Activated naive CD4-positive, alpha-beta T cell (primary cell): ENCODE data around the gene THBD.

Source experiments
- DNase-seq, 4 experiments: peaks; one replicate each; lab custom pipeline; 2025; lab: John Stamatoyannopoulos, UW

THBD gene

DNA sequence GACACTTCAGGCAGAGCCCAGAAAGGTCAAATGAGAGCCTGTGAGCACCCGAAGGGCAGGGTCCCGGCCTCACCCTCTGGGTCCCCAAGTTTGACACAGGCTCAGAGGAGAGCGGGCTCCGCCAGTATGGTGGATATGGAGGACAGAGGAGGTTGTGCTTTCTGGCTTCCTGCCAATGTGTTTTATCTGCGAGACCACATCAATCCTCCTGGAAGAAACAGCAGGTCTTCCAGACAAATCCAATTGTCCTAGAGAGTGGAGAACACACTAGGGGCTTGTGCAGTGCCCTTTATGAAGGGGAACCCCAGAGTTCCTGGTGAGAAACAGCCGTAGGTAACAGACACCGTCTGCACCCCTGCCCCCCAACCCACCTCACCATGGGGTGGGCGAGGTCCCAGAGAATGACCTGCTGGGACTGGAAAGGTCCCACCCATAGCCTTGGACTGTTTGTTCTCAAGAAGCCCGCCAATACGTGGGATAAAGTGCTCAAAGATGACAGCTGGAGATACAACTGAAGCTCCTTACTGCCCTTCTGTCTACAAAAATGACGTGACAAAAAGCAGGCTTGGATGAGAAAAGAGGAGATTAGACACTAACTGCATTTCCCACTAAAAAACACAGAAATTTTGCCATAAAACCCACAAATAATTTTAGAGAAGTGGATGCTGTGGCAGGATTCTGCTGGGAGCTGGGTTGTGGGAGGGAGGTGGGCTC lies 38.3 kb downstream of the THBD start:
- no peak for DNase-seq

GRCh38 chr20:23010096-23010495 lies 39.4 kb downstream of the THBD start:
- DNase-seq, result no peak

DNA sequence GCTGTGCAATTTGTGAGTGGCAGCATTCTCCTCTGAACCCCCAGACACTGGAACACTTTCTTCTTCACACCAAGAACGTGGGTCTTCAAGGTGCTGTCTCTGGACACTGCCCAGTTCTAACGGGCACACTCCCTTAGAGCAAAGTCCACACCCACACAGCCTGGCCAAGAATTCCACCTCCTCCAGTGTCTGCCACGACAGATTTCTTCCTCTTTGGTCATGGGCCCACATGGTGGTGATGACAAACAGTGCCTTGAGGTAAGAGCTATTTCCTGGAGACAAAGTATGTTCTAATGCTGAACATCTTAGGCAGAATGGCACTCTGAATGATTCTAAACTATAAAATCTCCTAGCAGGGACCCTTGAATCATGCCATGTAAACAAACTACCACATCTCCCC lies 39.8 kb downstream of the THBD start:
- DNase-seq, result no peak

- DNase-seq, result no peak
These were observed 40.8 kb downstream of the THBD start for GRCh38 chr20:23008667-23009066.

- no peak for DNase-seq
These were observed 41.4 kb downstream of the THBD start for GRCh38 chr20:23007886-23008655.

- no peak for DNase-seq
These were observed 42.0 kb downstream of the THBD start for GRCh38 chr20:23007462-23007861.

DNA sequence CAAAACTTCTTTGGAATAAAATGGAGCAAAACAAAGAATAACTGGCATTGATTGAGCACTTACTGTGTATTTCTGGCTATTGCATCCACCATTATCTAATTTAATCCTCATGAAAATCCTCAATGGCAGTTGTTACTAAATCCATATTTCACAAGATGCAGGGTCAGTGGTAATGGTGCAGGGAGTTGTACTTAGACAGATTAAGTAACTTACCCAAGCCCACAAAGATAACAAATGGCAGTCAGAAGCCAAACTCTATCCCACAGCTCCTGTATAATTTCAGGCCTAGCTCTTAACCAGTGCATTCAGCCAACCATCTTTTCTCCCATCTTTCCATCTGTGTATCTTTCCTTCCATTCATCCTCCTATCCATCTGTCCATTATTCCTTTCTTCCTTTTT lies 43.7 kb downstream of the THBD start:
- no peak for DNase-seq

DNA sequence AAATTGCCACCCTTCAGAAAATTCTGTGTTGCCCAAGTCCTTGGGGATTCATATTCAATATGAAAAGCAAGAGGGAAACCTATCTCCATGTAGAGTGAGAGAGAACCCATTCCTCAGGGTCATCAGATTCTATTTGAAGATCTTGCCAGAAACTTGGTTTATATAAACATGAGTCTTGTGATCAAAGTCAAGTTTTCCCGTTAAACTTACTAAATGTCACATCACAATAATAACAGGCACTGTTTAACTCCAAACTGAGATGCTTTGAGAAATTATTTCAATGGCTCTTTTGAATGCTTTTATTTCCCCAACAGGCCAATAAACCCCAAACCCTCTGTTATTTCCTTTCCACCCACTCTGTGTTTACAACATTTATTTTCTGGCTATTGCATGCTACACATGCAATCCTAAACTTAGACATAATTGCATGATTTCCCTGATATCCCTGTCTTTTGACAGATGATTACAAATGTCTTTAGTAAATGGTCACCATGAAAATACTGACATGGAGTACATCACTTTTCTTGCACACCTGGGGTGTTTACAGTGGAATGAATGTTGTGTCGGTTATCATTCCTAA lies 45.5 kb downstream of the THBD start:
- no peak for DNase-seq

DNA sequence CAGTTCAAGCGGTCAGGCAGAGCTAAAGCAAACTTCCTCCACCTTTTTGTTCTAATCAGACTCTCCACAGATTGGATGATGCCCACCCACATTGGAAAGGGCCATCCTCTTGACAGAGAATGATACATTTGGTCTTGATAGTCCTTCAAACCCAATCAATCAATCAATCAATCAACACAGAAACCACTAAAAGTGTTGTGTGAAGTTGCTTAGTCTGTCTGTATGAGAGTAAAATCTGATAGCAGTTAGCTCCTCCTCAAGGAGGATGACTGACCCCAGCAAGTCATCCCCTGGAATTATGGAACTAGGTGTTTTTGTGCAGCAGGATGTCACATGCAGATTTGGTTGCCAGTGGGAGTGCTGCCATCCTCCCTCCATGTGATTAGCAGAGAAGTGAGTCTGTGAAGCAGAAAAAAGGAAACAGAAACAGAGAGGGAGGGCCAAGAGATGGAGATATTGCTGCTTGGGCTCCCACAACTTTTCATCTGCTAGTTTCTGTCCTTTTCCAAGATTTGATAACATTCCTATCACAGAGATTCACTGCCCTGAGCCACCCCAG lies 46.3 kb downstream of the THBD start:
- DNase-seq, result no peak

DNA sequence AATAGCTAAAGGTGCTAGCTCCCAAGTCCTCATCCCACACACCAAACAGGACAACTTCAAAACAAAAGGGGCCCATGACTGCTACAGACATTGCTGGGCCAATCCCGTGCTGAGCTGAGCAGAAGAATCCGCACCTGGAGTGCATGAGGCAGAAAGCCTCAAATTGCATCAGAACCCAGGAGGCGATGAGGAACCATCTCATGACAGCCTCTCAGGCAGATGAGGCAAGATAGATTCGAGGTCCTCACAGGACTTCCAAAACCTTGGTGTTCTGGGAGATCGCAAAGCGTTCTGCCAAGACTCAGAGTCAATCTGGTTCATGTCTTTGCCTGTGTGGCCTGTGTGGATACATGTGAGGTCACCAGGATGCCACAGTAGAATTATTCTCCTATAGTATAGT lies 47.2 kb downstream of the THBD start:
- DNase-seq, result no peak

GRCh38 chr20:23000232-23000947 lies 49.1 kb downstream of the THBD start:
- DNase-seq, result no peak

GRCh38 chr20:22999756-23000155 lies 49.7 kb downstream of the THBD start:
- no peak for DNase-seq

DNA sequence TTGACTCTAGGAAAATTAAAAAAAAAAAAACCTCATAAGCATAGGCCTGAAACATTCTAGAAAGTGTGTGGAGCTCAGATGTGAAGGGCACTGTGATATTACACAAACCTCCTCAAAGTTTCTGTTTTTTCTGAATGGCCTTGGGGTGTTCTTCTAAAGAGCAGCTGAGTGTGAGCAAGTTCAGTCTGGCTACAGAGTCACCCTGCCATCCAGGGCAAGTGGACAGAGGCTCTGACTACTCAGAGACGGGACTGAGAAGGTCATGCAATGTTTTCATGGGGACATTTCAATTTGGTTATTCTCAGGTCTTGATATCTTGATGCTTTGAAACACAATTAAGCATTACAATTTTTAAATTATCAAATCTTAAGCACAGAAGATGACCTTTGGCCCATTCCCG lies 51.0 kb downstream of the THBD start:
- DNase-seq, result no peak

- DNase-seq, result no peak
These were observed 53.5 kb downstream of the THBD start for GRCh38 chr20:22995923-22996322.
